ENCODE measurements around the gene PTMS.

The PTMS gene

GRCh38 chr12:6770600-6770999, 4.4 kb downstream of the PTMS start:
- ChIA-PET CTCF (interaction anchor here (1.1 to 2.1 kb wide), 2 partner anchors 16 to 24 kb away, joined by 3 to 7 read pairs; no protein-coding TSS in a partner anchor), POLR2A (ENCODE audit: low non-redundant PET) (no interaction called here)
- no peak for DNase-seq (ENCODE audit: low spot score)
- no peak for TF ChIP-seq CTCF (conservative IDR thresholded peaks at IDR 0.05; ENCODE audit: low read depth)
- peak overlapping the region; percentile 94 for H3K27ac ChIP-seq

- POLR2A ChIA-PET (ENCODE audit: low non-redundant PET), result no interaction called here
- TF ChIP-seq CTCF (conservative IDR thresholded peaks at IDR 0.05; ENCODE audit: low read depth), result no peak
- no peak for DNase-seq (ENCODE audit: low spot score)
- CTCF ChIA-PET, result interaction anchor here (1.1 to 2.1 kb wide), 2 partner anchors 17 to 25 kb away, joined by 3 to 7 read pairs; no protein-coding TSS in a partner anchor
- H3K27ac ChIP-seq, result peak overlapping the region; percentile 94
These were observed 4.9 kb downstream of the PTMS start for GRCh38 chr12:6771091-6771495.

- ChIA-PET POLR2A (ENCODE audit: low non-redundant PET) (no interaction called here), CTCF (interaction anchor here (0.6 to 2.1 kb wide), 4 partner anchors 18 to 58 kb away, joined by 3 to 7 read pairs (median 4); no protein-coding TSS in a partner anchor)
- peak overlapping the region; percentile 94 for H3K27ac ChIP-seq
- TF ChIP-seq CTCF (conservative IDR thresholded peaks at IDR 0.05; ENCODE audit: low read depth), result no peak
- no peak for DNase-seq (ENCODE audit: low spot score)
These were observed 5.6 kb downstream of the PTMS start for GRCh38 chr12:6771509-6772330.

- H3K27ac ChIP-seq, result peak within 1 kb of the TSS; percentile 94
- CTCF ChIA-PET, result interaction anchor here (1.4 to 2.1 kb wide), 2 partner anchors 18 to 57 kb away, joined by 4 to 7 read pairs; no protein-coding TSS in a partner anchor
- DNase-seq (ENCODE audit: low spot score), result no peak
- POLR2A ChIA-PET (ENCODE audit: low non-redundant PET), result no interaction called here
- no peak for TF ChIP-seq CTCF (conservative IDR thresholded peaks at IDR 0.05; ENCODE audit: low read depth)
These were observed 6.2 kb downstream of the PTMS start, which contains the start of gene LAG3 for GRCh38 chr12:6772331-6772695. Gene LAG3, plus strand, starts transcription at chr12:6772520. Its CDS starts 333 bp downstream, at chr12:6772853.

- DNase-seq (ENCODE audit: low spot score), result no peak
- TF ChIP-seq CTCF (conservative IDR thresholded peaks at IDR 0.05; ENCODE audit: low read depth), result no peak
- CTCF ChIA-PET, result interaction anchor here (1.4 kb wide), 1 partner anchor 57 kb away, joined by 4 read pairs; no protein-coding TSS in a partner anchor
- POLR2A ChIA-PET (ENCODE audit: low non-redundant PET), result interaction anchor here (0.6 kb wide), 1 partner anchor 155 kb away, joined by 3 read pairs; no protein-coding TSS in a partner anchor
- H3K27ac ChIP-seq, result peak overlapping the region; percentile 94
These were observed 6.8 kb downstream of the PTMS start for GRCh38 chr12:6772726-6773589.
